Tibial nerve (tissue), 4 donors: Measurements from ENCODE around the gene FXYD6. TPM values are rescaled to one million over a fixed set of nuclear protein-coding genes. Genes with fewer than 3 reads are reported as not detected.

ENCODE experiments used
- DNase-seq, 2 donors: peaks; one replicate each; pipeline ENCODE4 v3.0.0-alpha.2; 2019; ENCODE audit warnings: low spot score in 2 of 2
- H3K27ac ChIP-seq, 4 donors: fragments of 200-600 bp; sonication (generic) in 3 of 4; one replicate each; pipeline ENCODE4 v1.5.1; 2017 to 2019; ENCODE audit warnings: mild to moderate bottlenecking in 1 of 4
- H3K27me3 ChIP-seq, 2 donors: fragments of 200-600 bp; sonication (generic) in 1 of 2; one replicate each; pipeline versions ENCODE4 v1.5.1 to v1.6.0; 2017 to 2019
- H3K36me3 ChIP-seq, 3 donors: fragments of 200-600 bp; sonication (generic); one replicate each; pipeline ENCODE4 v1.5.1; 2018 to 2019
- H3K4me1 ChIP-seq, 4 donors: fragments of 200-600 bp; sonication (generic) in 3 of 4; one replicate each; pipeline ENCODE4 v1.5.1; 2017 to 2019
- H3K4me3 ChIP-seq, 4 donors: fragments of 200-600 bp; sonication (generic) in 3 of 4; one replicate each; pipeline ENCODE4 v1.5.1; 2017 to 2019; ENCODE audit warnings: mild to moderate bottlenecking in 1 of 4, moderate library complexity in 1 of 4
- H3K9me3 ChIP-seq, 4 donors: fragments of 200-600 bp; sonication (generic) in 3 of 4; one replicate each; pipeline ENCODE4 v1.5.1; 2017 to 2019
- EP300 ChIP-seq, 2 donors: sonication (generic); formaldehyde crosslinking; IDR thresholded peaks; one replicate each; pipeline ENCODE4 v1.6.1; 2017; ENCODE audit warnings: antibody characterized with exemption in 2 of 2, mild to moderate bottlenecking in 1 of 2
- POLR2A ChIP-seq, 2 donors: fragments of 450-650 bp; IDR thresholded peaks; one replicate each; pipeline ENCODE4 v1.6.1; 2017; ENCODE audit warnings: antibody characterized with exemption in 2 of 2, mild to moderate bottlenecking in 2 of 2, moderate library complexity in 2 of 2
- WGBS, 2 donors: methylation state at CpG; one replicate each; pipeline ENCODE4 v1.1.5; 2018; 5-methylcytosine and 5-hydroxymethylcytosine counted together
- total RNA-seq, 4 donors: library from RNA; depleted of rRNA; stranded (reverse); fragments of >200 nt; gene quantifications; one replicate each; pipeline ENCODE4 v1.1.0, GENCODE V29; 2016
- TF ChIP-seq, protein P1 (sequence below), 5 experiments: fragments of 200-600 bp in 3 of 5; fragments of 450-650 bp in 2 of 5; sonication (generic) in 3 of 5; IDR thresholded peaks; one replicate each; pipeline ENCODE4 v1.5.1; 2016 to 2019; ENCODE audit warnings: antibody characterized with exemption in 5 of 5, mild to moderate bottlenecking in 3 of 5, moderate library complexity in 2 of 5

FXYD6 gene
- total RNA-seq, 4 donors from 2014 or later: 29.4 to 74.1 (median 65.7) TPM

DNA sequence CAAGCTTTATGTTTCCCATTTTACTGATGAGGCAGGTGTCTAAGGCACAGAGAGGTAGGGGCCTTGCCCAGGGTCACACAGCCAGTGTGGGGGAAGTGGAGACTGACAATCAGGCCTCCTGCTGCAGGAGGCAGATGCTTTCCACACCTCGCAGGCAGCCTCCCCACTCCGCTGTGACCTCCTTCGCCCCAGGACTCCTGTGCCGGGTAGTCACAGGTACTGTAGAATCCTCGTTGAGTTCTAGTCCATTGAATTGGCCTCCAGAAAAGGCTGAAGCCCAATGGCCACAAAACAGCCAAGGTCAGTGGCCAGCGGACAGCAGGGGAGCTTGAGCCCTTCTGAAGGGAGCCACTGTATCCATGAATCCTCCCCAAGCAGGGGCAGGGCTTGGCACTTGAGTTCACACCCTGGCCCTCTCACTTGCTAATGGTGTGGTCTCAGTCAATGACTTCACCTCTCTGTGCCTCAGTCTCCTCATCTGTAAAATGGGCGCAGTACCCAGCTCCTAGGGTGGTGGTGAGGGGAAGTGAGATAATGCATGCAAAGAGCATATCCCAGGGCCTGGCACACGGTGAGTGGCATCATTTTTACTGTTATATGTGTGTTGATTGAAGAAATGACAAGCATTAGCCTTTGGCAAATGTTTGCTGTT, 50.8 kb downstream of the FXYD6 start:
- H3K4me1 ChIP-seq: peaks cover 0 to 28% (median 8%) of the 10 kb centered on the region in 4 donors
- H3K9me3 ChIP-seq: no peaks in the 10 kb centered on the region
- 83 to 91% methylated on average over 8 of the region's 8 CpGs for WGBS, 2 donors
- no peak for DNase-seq
- no peak overlapping the region for H3K4me3 ChIP-seq
- H3K36me3 ChIP-seq: no peaks in the 10 kb centered on the region
- H3K27ac ChIP-seq: no peak overlapping the region
- TF ChIP-seq, protein P1, sequence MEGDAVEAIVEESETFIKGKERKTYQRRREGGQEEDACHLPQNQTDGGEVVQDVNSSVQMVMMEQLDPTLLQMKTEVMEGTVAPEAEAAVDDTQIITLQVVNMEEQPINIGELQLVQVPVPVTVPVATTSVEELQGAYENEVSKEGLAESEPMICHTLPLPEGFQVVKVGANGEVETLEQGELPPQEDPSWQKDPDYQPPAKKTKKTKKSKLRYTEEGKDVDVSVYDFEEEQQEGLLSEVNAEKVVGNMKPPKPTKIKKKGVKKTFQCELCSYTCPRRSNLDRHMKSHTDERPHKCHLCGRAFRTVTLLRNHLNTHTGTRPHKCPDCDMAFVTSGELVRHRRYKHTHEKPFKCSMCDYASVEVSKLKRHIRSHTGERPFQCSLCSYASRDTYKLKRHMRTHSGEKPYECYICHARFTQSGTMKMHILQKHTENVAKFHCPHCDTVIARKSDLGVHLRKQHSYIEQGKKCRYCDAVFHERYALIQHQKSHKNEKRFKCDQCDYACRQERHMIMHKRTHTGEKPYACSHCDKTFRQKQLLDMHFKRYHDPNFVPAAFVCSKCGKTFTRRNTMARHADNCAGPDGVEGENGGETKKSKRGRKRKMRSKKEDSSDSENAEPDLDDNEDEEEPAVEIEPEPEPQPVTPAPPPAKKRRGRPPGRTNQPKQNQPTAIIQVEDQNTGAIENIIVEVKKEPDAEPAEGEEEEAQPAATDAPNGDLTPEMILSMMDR (IDR thresholded peaks at IDR 0.05): no peak
- no peak for TF ChIP-seq POLR2A (IDR thresholded peaks at IDR 0.05)
- no peaks in the 10 kb centered on the region for H3K27me3 ChIP-seq

DNA sequence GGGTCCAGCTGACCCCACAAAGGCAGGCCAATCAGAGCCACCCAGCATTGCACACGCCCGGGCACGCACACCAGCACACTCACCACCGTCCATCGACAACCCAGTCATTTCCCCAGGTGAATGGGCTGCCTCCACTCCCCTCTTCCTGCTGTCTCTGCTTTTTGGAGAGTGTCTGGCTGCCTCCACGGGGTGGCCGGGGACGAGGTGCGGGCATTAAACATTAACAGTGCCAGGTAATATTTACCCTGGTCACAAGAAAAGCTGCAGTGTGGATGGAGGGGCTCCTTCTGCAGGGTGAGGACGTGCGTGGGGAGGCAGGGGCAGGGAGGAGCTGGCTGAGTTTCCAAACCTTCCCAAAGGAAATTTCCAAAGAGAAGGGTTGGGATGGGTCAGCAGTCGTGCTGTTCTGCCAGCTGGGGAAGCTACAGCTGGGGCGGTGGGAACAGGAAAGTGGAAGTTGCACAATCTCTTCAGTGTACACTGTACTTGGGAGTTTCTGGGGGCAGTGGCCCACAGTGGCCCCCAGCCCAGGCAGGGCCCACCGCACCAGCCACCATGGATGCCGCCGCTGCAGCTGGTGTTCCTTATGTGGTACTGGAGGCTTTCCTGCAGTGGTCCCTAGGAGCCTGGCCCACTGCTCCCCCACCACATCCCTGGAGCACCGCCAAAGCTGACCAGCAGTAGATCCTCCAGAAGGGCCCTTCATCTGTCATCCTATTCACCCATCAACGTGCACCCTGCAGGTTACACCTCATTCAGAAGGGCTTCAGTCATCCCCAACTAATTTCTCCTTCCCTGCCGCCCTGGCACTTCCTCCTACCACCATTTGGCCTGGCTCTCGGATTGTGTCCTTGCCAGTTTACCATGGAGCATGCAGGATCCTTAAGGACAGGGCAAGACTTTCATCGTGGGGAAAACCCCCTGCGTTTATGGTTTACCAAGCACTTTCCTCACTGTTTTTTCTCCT, 51.6 kb downstream of the FXYD6 start, which contains the start of gene FXYD2:
Gene FXYD2 (minus strand): TSS at position 174 of the 967 bp plus-strand sequence. CDS start 66 bp downstream, at position 108.
- H3K4me3 ChIP-seq: no peak within 1 kb of the TSS
- peaks cover 0 to 28% (median 8%) of the 10 kb centered on the region in 4 donors for H3K4me1 ChIP-seq
- 58 to 64% methylated on average over 17 to 22 of the region's 22 CpGs for WGBS, 2 donors
- TF ChIP-seq POLR2A (IDR thresholded peaks at IDR 0.05) (no peak), EP300 (IDR thresholded peaks at IDR 0.05) (no peak)
- TF ChIP-seq, protein P1 (IDR thresholded peaks at IDR 0.05): no peak
- H3K27ac ChIP-seq: peak within 1 kb of the TSS in 3 of 4 donors; percentile 40 to 55 (median 43)
- H3K27me3 ChIP-seq: no peaks in the 10 kb centered on the region
- H3K9me3 ChIP-seq: no peaks in the 10 kb centered on the region
- peak in 1 of 2 donors; percentile 28 for DNase-seq
- H3K36me3 ChIP-seq: no peaks in the 10 kb centered on the region

DNA sequence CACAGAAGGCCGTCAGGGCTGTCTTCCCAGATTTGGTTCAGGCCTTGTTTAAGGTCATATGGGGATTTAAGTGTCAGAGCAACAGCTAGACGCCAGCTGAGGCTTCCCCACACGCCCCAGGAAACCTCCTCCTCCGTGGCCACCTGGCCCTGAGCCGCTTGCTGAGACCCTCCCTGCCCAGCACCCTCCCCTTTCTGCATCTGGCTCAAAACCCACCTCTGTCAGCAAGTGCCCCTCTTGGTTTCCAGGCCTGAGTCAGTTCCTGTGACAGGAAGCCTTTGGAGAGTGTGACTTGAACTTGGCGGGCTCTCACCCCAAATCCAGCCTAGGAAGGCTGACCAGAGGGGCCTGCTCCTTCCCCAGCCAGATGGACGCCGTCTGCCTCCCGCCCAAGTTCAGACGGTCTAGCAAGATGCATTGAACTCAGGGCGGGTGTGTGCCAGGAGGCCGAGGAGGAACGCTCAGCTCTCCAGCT, 52.5 kb downstream of the FXYD6 start:
- H3K27me3 ChIP-seq: no peaks in the 10 kb centered on the region
- H3K36me3 ChIP-seq: no peaks in the 10 kb centered on the region
- peak in 1 of 2 donors; percentile 19 for DNase-seq
- TF ChIP-seq, protein P1 (IDR thresholded peaks at IDR 0.05): no peak
- peak in 1 of 2 donors; percentile 41 for TF ChIP-seq EP300 (IDR thresholded peaks at IDR 0.05)
- no peaks in the 10 kb centered on the region for H3K9me3 ChIP-seq
- WGBS, 2 donors: 41 to 46% methylated on average over 12 to 13 of the region's 13 CpGs
- H3K4me1 ChIP-seq: peaks cover 0 to 27% (median 5%) of the 10 kb centered on the region in 4 donors
- peak overlapping the region in 3 of 4 donors; percentile 40 to 55 (median 43) for H3K27ac ChIP-seq
- no peak overlapping the region for H3K4me3 ChIP-seq

DNA sequence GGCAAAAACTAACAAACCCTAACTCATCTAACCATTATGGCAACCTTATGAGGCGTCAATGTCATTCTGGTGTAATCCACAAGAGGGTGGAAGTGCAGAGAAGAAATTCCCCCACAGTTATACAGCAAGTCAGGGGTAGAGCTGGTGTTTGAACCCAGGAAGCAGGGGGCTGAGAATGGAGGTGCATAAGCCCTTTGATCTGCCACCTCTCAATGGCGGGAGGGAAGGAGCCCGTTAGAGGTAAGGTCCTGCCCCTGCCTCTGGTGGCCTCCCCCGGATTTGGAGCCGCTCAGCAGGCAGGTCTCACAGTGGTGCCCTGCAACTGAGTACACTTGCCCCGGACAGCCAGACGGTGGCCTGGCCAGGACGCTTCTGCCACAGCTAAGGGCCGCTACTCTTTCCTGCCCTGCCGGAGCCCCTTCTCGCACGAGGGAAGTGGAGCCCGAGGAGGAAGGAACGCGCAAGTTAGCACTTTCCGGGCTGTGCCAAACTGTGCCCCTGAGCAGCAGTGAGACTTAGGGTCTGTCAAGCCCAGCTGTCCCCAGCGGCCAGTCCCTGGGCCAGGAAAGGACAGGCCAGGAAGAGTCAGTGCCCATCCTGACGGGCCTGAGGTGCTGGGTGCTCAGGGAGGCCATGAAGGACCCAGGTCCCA, 53.0 kb downstream of the FXYD6 start:
- no peaks in the 10 kb centered on the region for H3K36me3 ChIP-seq
- WGBS, 2 donors: 57 to 59% methylated on average over 3 to 18 of the region's 18 CpGs

More for the DNA sequence above, 53.0 kb downstream of the FXYD6 start:
- H3K4me1 ChIP-seq: peaks cover 0 to 23% (median 3%) of the 10 kb centered on the region in 4 donors
- no peak for DNase-seq
- no peaks in the 10 kb centered on the region for H3K27me3 ChIP-seq
- H3K9me3 ChIP-seq: no peaks in the 10 kb centered on the region
- no peak overlapping the region for H3K4me3 ChIP-seq
- TF ChIP-seq, protein P1 (IDR thresholded peaks at IDR 0.05): peak in 2 of 5 experiments; percentile 5 to 16
- TF ChIP-seq POLR2A (IDR thresholded peaks at IDR 0.05) (no peak), EP300 (IDR thresholded peaks at IDR 0.05) (no peak)
- peak overlapping the region in 3 of 4 donors; percentile 35 to 55 (median 40) for H3K27ac ChIP-seq
